Stimulated activated naive CD8-positive, alpha-beta T cell treated with anti-CD3 and anti-CD28 coated beads, Interleukin-15, amount 100 ng/mL, for 72 hours (primary cell): ENCODE measurements around the gene ADGRB3.

Experiments
- ATAC-seq: fragments of 150-1000 bp; cut with Tn5 transposase; 2 replicates; pipeline ENCODE4 v1.10.0; 2021; ENCODE audit warnings: mild to moderate bottlenecking, moderate library complexity
- DNase-seq, 2 donors: peaks; one replicate each; pipeline ENCODE4 v3.0.0; 2021 to 2022
- H3K27ac Mint-ChIP-seq, 2 donors: one replicate each; pipeline ENCODE4 v1.8.0; 2022; ENCODE audit warnings: mild to moderate bottlenecking in 2 of 2, mixed read lengths in 2 of 2, moderate library complexity in 2 of 2
- H3K27me3 Mint-ChIP-seq: one replicate; pipeline ENCODE4 v1.8.0; 2022; ENCODE audit warnings: mixed read lengths
- H3K4me1 Mint-ChIP-seq: one replicate; pipeline ENCODE4 v1.8.0; 2022; ENCODE audit warnings: mild to moderate bottlenecking, mixed read lengths
- H3K4me3 Mint-ChIP-seq, 2 donors: one replicate each; pipeline ENCODE4 v1.8.0; 2022; ENCODE audit warnings: mild to moderate bottlenecking in 2 of 2, mixed read lengths in 2 of 2, moderate library complexity in 1 of 2
- H3K9me3 Mint-ChIP-seq, 2 donors: one replicate each; pipeline ENCODE4 v1.8.0; 2022; ENCODE audit warnings: mixed read lengths in 2 of 2

The ADGRB3 gene

DNA sequence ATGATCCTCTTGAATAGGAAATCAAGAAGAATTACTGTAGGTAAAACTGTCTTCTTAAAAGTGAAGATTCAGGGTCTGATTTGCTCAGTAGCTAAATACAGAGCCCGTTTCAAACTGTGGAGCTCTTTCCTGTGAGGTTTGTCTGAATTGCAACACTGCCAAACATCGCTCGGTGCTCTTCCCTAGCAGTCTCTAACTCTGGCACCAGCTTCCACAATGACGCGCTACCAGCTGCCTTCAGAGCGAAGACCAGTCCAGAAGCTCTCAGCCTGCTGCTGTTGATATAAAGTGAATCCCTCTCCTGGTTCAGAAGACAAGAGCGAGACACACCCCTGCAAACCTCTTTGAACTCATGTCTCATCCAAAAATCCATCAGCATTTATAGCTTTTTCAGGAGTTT is 714.7 kb downstream of the ADGRB3 start:
- Mint-ChIP-seq H3K27me3 (no peaks in the 10 kb centered on the region), H3K4me3 (no peak overlapping the region), H3K9me3 (peaks cover 6 to 9% of the 10 kb centered on the region in 2 donors), H3K4me1 (no peaks in the 10 kb centered on the region), H3K27ac (peak overlapping the region in 1 of 2 donors; percentile 63)
- DNase-seq (no peak), ATAC-seq (no peak)

DNA sequence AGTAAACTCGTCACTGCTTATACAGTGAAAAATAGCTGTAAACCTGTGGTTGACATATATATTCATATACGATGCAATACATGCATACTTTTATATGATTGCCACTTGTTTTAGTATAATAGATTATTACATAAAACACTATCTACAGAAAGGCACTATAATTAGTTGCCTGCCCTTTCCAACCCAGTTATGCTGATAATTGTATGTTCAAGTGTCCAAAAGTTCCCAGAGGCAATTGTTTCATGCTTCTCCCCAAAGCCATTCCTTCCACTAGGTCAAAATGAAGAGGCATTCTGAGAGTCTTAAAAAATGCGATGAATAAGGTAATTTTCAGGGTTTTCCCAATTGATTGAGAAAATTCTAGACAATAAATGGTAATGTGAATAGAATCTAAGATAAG is 727.1 kb downstream of the ADGRB3 start:
- H3K9me3 Mint-ChIP-seq: no peaks in the 10 kb centered on the region
- no peaks in the 10 kb centered on the region for H3K27me3 Mint-ChIP-seq
- no peak for ATAC-seq
- H3K4me1 Mint-ChIP-seq: no peaks in the 10 kb centered on the region
- H3K4me3 Mint-ChIP-seq: no peak overlapping the region
- no peak for DNase-seq
- H3K27ac Mint-ChIP-seq: no peak overlapping the region

DNA sequence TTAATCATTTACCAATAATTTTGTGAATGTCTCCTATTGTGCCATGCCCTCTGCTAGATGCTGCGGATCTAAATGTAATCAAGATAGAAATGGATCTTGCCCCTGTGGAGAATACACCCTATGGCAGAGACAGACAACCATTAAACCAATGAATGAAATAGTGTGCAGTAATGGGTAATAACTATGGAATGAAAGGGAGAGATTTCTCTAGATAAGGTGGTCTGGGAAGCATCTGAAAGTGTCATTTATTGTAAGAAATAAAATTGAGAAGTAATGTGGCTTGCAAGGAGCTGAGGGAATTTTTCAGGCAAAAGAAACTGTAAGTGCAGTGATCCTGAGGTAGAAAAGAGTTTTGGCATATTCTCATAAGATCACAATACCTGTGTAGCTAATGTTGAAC is 731.7 kb downstream of the ADGRB3 start:
- H3K27ac Mint-ChIP-seq: peak overlapping the region in 1 of 2 donors; percentile 3

DNA sequence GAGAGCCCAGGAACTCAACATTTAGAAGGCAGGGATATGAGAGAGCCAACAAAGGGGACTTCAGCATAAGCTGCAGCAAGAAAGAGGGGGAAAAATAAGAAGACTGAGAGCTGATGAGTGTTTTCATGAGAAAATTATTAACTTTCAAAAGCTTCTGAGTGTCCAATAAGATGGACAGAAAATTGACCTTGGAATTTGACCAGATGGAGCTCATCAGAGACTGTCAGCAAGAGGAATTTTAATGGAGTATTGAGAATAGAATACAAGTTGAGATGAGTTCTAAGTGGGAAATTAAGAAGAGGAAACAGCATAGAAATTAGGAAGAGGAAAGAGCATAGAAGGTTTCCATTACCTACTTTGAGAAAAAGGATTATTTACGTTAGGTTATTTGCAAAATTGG is 733.5 kb downstream of the ADGRB3 start:
- H3K4me3 Mint-ChIP-seq: no peak overlapping the region
- no peak for DNase-seq
- no peaks in the 10 kb centered on the region for H3K9me3 Mint-ChIP-seq
- no peaks in the 10 kb centered on the region for H3K27me3 Mint-ChIP-seq
- no peaks in the 10 kb centered on the region for H3K4me1 Mint-ChIP-seq
- no peak overlapping the region for H3K27ac Mint-ChIP-seq
- no peak for ATAC-seq

More for the DNA sequence above, 731.7 kb downstream of the ADGRB3 start:
- no peak for DNase-seq
- Mint-ChIP-seq H3K4me3 (no peak overlapping the region), H3K9me3 (no peaks in the 10 kb centered on the region), H3K27me3 (no peaks in the 10 kb centered on the region), H3K4me1 (no peaks in the 10 kb centered on the region)
- no peak for ATAC-seq

DNA sequence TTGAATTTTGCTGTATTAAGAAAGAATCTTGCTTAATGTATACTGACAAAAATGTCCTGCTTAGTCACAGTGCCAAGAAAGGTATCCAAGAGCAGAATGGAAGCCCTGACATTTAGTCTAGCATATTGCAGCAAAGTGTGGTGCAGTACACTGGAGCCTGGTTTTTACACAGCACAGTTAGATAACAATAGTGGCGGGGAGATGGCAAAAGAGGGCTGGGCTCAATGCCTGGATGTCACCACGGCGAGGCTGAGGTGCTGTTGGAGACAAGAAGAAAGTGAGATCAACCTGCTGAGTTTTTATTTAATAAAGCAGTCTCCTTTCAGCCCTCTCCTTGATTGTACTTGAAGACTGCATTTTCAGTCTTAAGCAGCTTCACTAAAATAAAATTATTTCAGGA is 735.7 kb downstream of the ADGRB3 start:
- Mint-ChIP-seq H3K27ac (no peak overlapping the region), H3K27me3 (no peaks in the 10 kb centered on the region), H3K4me3 (no peak overlapping the region), H3K9me3 (no peaks in the 10 kb centered on the region), H3K4me1 (no peaks in the 10 kb centered on the region)
- no peak for ATAC-seq
- DNase-seq: no peak

DNA sequence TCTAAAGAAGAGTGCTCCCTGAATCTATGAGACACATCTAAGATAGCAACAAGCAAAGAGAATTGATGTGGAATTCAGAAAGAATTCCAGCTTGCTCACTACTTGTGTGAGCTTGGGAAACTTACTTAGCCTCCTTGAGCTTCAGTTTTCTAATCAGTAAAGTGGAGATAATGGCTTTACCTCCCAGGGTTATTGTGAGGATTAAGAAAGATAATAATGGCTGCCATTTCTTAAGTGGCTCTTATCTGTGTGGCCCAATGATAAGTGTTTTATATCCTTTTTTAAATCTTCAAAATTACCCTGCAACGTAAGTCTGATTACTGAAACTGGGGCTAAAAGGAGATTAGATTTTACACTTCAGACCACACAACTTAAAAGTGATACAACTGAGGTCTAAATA is 743.2 kb downstream of the ADGRB3 start:
- Mint-ChIP-seq H3K27me3 (no peaks in the 10 kb centered on the region), H3K4me1 (no peaks in the 10 kb centered on the region), H3K9me3 (no peaks in the 10 kb centered on the region), H3K4me3 (no peak overlapping the region), H3K27ac (no peak overlapping the region)
- ATAC-seq (no peak), DNase-seq (no peak)

DNA sequence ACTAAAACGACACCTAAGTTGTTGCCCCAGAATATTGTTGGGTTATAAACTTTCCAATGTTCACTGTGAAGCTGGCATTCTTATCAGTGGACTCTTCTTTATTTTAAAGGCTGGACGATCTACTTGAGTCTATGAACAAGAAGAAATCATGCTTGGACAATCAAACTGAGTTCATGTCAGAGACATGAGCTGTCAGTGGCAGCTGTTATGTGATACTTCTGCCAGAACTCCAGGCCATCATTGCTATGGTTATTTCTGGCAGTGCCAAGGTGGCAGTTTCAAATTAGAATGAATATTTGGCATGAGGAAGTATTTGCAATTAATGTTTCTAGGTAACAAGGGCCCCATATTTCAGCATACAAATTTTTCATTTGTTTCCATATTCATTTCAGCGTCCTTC is 744.4 kb downstream of the ADGRB3 start:
- Mint-ChIP-seq H3K9me3 (no peaks in the 10 kb centered on the region), H3K27me3 (no peaks in the 10 kb centered on the region), H3K4me3 (no peak overlapping the region), H3K4me1 (no peaks in the 10 kb centered on the region), H3K27ac (no peak overlapping the region)
- DNase-seq: no peak
- no peak for ATAC-seq

DNA sequence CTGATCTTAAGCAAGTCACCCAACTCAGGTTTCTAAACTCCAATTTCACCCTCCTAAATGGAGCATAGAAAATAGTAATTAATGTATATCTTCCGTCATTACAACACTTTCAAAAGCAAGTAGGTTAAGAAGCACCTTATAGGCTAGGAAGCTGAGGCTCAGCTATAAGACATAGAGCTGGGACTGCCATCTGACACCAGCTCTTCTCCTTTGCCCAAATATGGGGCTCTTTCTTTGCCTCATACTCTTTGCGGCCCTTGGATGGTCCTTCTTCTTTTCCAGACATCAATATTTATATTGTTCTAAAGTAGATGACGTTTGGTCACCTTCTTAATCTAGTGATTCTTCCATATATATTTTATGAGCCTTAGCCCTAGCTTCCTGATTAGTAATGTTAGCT is 748.5 kb downstream of the ADGRB3 start:
- Mint-ChIP-seq H3K4me3 (no peak overlapping the region), H3K4me1 (no peaks in the 10 kb centered on the region), H3K9me3 (no peaks in the 10 kb centered on the region), H3K27me3 (no peaks in the 10 kb centered on the region), H3K27ac (no peak overlapping the region)
- no peak for ATAC-seq
- DNase-seq: no peak

DNA sequence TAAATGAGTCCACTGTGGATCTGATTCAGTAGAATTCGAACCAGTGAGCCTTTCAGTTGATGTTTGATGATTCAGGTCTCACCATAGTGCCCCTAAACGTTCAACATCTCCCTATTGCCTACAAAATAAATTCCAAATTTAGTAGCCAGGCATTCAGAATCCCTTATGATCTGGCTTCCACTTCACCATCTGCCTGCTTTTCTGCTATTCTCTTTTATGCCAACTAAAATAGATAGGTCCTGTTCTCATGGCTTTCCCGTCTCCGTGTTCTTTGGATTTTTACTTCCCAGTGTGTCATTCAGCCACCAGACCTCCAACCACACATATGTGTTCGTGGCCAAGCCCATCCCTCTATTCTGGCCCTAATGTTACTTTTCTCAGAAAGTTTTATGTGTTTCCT is 751.3 kb downstream of the ADGRB3 start:
- Mint-ChIP-seq H3K27me3 (no peaks in the 10 kb centered on the region), H3K4me1 (no peaks in the 10 kb centered on the region), H3K4me3 (no peak overlapping the region), H3K27ac (no peak overlapping the region), H3K9me3 (no peaks in the 10 kb centered on the region)
- ATAC-seq: no peak
- no peak for DNase-seq

DNA sequence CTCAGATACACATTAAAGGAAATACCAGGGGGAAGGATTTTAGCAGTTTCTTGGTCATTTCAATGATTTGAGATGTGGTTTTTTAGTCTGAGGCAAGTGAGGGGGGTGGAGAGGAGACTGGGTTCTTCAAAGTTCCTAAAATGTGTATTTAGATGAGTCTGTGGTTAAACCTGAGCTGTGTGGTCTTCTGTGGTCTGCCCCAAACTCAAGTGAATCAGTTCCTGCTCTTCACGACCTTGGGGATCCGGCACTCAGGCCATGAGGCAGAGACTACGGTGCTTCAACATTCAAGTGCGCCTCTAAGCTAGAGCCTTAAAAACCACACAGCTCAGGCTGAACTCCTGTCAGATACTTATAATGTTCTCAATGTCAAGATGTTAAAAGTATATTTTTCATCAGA is 755.0 kb downstream of the ADGRB3 start:
- ATAC-seq (no peak), DNase-seq (no peak)
- no peaks in the 10 kb centered on the region for H3K9me3 Mint-ChIP-seq
- H3K27ac Mint-ChIP-seq: no peak overlapping the region
- H3K27me3 Mint-ChIP-seq: no peaks in the 10 kb centered on the region
- H3K4me1 Mint-ChIP-seq: no peaks in the 10 kb centered on the region
- H3K4me3 Mint-ChIP-seq: no peak overlapping the region

DNA sequence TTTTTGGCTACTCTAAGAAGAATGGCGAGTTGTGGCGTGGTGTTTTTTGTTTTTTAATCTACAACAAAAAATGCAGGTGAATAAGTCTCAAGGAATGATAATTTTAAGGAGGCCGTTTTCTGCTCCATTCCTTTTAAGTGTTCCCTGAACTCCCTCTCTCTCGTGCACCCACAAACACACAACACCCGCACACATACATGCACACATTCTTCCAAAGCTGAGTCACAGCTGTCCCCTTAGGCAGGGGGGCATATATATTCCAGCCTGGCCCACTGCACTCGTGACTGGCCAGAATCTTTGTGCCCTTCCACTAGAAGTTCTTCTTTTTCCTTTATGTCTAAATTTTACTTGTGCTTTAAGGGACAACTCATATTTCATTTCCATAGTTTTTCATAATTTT is 756.0 kb downstream of the ADGRB3 start:
- Mint-ChIP-seq H3K4me1 (no peaks in the 10 kb centered on the region), H3K27me3 (no peaks in the 10 kb centered on the region), H3K4me3 (no peak overlapping the region), H3K27ac (no peak overlapping the region), H3K9me3 (no peaks in the 10 kb centered on the region)
- ATAC-seq (no peak), DNase-seq (no peak)

DNA sequence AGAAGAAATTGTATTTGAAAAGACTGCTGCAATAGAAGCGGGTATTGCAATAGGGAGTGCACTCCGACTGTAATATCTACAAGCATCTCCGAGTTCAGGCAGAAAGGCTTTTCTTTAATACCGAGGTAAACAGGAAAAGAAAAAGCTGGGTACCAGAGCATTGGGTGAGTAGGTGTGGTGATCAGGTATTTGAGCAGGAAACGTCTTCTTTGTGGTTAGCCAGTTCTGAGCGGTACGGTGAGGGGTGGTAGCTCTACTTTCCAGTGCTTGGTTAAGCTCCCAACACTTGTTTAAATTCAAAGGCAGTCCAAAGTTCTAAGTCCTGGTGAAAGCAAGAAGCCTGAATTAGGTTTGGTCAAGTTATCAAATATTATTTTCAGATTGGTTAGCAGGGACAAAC is 757.7 kb downstream of the ADGRB3 start:
- DNase-seq (no peak), ATAC-seq (no peak)
- Mint-ChIP-seq H3K9me3 (no peaks in the 10 kb centered on the region), H3K27ac (peak overlapping the region in 1 of 2 donors; percentile 27), H3K4me1 (no peaks in the 10 kb centered on the region), H3K27me3 (no peaks in the 10 kb centered on the region), H3K4me3 (no peak overlapping the region)

DNA sequence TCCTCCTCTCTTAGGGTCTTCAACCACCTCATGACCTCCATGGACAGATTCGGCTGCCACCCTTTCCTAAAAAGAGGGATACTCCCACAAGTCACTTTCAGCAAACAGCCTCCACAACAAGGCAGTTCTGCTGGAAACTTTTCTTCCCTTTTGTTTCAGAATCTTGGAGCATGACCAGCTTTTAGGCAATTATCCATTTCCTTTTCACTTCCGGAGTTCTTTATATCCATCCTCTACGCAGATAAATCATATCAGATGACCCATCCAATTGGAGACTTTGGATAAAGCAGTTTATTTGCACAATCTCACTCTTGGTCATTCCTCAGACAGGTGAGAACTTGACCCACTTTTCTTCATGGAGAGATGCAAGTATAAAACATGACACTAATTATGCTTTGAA is 763.2 kb downstream of the ADGRB3 start:
- Mint-ChIP-seq H3K4me1 (no peaks in the 10 kb centered on the region), H3K27ac (no peak overlapping the region), H3K4me3 (no peak overlapping the region), H3K9me3 (no peaks in the 10 kb centered on the region), H3K27me3 (no peaks in the 10 kb centered on the region)
- no peak for DNase-seq
- no peak for ATAC-seq

DNA sequence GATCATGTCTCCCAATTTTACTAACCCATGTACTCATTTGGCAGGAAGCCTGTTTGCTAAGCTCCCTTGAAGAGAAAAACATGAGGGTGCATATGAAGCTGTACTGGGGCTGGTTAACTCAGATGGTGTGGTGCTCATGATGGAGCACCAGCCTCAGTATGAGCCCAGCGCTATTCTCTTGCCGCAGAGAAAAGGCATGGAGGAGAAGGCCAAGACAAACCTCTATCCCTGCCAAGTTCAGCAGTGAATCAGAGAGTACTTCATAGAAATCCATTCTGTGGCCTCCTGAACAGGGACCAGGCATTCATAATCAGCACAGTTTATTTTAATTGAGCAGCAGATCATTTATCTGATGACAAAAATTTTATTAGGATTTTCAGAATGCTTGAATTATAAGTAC is 763.6 kb downstream of the ADGRB3 start:
- no peaks in the 10 kb centered on the region for H3K27me3 Mint-ChIP-seq
- ATAC-seq (no peak), DNase-seq (no peak)
- no peak overlapping the region for H3K4me3 Mint-ChIP-seq
- no peaks in the 10 kb centered on the region for H3K9me3 Mint-ChIP-seq
- no peaks in the 10 kb centered on the region for H3K4me1 Mint-ChIP-seq
- no peak overlapping the region for H3K27ac Mint-ChIP-seq

DNA sequence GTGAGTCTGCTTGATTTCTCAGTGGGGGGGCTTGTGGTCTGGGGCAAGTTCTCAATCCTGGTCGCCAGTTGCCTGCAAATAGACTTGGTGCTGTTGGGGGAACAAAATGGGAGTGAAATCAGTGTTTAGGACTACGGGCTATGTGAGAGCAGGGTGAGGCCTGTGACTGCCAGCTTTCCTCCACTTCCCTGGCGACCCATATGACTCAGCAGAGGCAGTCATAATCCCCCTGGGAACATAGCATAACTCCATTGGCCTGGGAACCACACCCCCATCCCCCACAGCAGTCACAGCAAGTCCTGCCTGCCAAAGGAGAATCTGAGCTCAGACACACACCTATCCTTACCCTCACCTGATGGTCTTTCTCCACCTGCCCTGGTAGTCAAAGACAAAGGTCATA is 773.8 kb downstream of the ADGRB3 start:
- H3K9me3 Mint-ChIP-seq: peaks cover 18 to 43% of the 10 kb centered on the region in 2 donors
- no peaks in the 10 kb centered on the region for H3K4me1 Mint-ChIP-seq
- peak overlapping the region in 1 of 2 donors; percentile 30 for H3K27ac Mint-ChIP-seq
- no peak for ATAC-seq
- no peaks in the 10 kb centered on the region for H3K27me3 Mint-ChIP-seq
- no peak overlapping the region for H3K4me3 Mint-ChIP-seq
- no peak for DNase-seq

DNA sequence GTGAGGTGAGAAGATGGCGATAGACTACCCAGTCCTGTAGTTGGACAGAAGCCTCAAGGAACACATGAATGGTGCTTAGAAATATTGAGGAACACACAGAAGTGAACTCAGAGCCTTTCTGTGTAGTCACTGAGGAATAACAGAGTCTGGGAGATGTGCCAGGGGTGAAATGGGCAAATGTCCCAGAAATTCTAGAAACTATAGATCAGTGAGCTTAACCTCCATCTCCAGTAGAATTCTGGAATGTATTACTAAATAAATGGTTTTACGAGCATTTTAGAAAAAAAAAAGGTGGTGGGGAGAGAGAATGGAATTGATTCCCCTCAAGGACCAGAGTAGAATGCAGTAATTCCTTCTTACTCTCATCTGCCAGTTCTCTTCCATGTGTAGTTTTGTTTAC is 781.7 kb downstream of the ADGRB3 start:
- Mint-ChIP-seq H3K4me1 (no peaks in the 10 kb centered on the region), H3K27ac (no peak overlapping the region), H3K4me3 (no peak overlapping the region), H3K27me3 (no peaks in the 10 kb centered on the region), H3K9me3 (peaks cover 1 to 11% of the 10 kb centered on the region in 2 donors)
- ATAC-seq (no peak), DNase-seq (no peak)

DNA sequence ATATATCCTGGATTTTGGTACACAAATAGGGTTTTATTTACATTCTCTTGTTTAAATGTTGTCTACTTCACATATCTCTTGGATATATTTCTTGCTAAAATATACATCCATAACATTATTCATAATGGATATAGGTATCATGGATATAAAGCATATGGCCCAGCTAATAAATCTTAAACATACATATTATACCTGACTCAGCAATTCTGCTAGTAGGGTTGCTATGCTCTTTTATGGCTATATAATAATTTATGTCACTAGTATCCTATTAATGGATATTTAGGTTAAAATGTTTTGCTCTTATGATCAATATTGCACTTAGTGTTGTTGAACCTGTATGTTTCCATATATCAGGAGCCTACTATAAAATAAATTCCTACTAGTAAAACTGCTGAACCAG is 786.2 kb downstream of the ADGRB3 start:
- no peak for ATAC-seq
- no peak for DNase-seq
- Mint-ChIP-seq H3K27ac (no peak overlapping the region), H3K4me3 (no peak overlapping the region), H3K27me3 (no peaks in the 10 kb centered on the region), H3K4me1 (no peaks in the 10 kb centered on the region), H3K9me3 (peaks cover 0 to 6% of the 10 kb centered on the region in 2 donors)

DNA sequence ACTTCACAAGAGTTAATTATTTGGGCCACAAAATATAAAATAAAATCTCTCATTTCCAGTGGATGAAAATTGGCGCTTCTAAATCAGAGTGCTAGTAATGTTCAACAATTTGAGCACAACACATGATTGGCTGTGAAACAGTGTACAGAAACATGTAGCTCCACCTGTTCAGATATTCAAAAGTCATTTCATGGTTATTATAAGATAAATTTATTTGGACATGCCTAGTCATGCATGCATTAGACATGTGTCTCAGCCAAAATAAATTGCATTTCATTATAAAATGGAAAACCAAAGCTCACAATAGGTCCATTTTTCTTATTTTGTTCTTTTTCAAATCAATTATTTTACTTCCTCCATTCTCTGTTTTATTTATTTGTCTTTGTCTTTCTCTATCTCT is 786.9 kb downstream of the ADGRB3 start:
- Mint-ChIP-seq H3K9me3 (peaks cover 0 to 6% of the 10 kb centered on the region in 2 donors), H3K27me3 (no peaks in the 10 kb centered on the region), H3K27ac (no peak overlapping the region), H3K4me1 (no peaks in the 10 kb centered on the region), H3K4me3 (no peak overlapping the region)
- ATAC-seq (no peak), DNase-seq (no peak)
